Inferior parietal cortex (tissue), 1 donor: ENCODE results near the gene GTF3C1.
"Not testable (repeated sequence)": the region's sequence is repeated elsewhere in the genome, so short reads cannot be mapped to it uniquely, and the experiment has no call there.

Experiments used
- DNase-seq: peaks from one replicate; pipeline ENCODE4 v3.0.0-alpha.2; 2016; ENCODE audit errors: extremely low spot score

Gene GTF3C1

DNA sequence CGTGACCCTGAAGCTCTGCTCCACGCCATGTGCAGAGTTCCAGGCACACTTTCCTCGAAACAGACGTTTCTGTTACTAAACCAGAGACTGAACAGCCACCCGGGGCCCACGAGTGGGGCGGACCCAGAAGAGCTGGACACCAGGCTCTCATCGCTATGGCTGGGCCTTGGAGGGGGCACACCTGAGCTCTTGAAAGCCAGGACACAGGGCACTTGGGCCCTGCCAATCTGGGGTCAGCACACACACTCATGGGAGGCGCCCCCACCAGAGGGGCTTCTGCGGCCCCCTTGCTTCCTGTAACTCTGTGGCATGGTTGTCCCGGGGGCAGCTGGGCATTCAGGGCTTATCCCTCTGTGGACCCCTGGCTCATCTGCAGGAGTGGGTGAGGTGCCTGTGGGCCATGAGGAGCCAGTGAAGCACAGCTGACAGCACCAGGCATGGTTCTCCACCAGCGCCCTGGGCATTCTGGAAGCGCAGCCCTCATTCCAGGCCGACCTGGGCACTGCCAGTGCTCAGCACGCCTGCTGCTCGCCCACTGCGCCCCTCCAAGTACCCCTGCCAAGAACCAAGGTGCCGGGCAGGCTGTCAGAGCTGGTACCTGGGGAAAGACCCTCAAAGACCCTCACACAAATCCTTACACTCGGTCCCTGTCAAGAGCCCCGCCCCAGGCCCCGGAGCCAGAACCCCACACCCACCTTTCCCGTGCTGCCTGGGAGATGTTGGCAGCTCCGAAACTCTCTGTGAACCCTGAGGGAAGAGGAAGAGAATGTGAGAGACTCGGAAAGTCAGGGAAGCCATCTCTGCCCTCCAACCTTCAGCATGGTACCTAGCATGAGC, 86.6 kb downstream of the GTF3C1 start:
- no peak for DNase-seq

DNA sequence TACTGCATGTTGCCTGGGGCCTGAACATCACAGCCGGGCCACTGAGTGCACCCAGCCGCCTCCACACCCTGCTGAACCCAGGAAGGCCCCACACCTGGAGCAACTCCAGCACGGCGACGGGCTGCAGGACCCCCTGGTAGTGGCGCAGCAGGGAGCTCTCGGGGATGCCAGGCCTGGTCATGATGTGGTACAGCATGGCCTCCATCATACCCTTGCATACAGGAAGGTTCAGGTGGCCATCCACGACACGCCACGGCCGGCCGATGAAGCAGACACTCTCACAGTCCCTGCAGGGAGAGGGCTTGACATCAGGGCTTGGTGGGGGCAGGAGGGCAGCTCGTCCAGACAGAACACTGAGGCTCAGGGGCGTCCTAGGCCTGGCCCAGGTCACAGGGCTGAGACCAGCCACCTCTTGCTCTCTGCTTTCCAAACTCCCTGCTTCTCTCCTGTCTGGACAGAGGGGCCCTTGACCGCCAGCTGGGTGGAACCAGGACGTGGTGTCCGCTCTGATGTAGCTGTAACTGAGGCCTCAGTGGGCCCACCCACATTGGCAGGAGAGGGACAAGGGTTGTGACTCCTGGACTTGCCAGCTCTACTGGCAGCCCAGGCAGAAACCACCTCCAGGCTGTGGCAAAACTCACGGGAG, 87.4 kb downstream of the GTF3C1 start:
- DNase-seq = no peak

GRCh38 chr16:27461483-27462171, 88.1 kb downstream of the GTF3C1 start:
- no peak for DNase-seq

DNA sequence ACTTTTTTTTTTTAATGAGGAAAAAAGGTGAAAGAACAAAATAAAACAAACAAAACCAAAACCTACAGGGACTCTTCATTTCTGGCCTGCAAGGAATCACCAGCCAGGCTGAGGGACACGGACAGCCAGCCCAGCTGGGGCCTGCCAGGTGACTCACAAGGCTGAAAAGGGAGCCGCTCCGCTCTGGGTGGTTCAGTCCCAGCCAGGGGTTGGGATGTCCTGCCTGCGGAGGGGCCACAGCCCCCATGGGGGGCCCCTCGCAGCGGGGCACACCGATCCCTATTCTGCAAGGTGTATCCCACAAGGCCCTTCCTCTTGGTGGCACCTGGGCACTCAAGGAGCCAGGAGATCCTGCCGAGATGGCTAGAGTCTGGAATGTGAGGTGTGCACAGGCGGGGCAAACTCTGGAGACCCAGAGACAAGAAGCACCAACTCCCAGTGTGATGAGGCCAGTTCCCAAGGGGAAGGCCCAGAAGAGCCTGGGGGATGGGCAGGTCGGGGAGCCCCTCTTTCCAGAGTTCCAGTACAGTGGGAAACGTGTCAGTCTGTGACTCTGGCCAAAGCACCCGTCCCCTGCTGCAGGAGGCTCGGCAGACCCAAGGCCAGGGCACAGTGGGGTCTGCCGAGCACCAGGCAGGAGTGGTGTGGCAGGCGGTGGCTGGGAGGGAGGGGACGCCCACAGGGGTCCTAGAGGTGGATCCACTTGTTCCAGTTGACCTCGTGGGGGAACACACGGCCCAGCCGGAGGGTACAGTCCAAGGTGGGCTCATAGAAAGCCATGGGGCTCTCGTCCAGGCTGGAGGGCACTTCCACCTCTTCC, 88.8 kb downstream of the GTF3C1 start:
- DNase-seq = no peak

- DNase-seq = no peak
These were observed 89.5 kb downstream of the GTF3C1 start for GRCh38 chr16:27460213-27460612.

DNA sequence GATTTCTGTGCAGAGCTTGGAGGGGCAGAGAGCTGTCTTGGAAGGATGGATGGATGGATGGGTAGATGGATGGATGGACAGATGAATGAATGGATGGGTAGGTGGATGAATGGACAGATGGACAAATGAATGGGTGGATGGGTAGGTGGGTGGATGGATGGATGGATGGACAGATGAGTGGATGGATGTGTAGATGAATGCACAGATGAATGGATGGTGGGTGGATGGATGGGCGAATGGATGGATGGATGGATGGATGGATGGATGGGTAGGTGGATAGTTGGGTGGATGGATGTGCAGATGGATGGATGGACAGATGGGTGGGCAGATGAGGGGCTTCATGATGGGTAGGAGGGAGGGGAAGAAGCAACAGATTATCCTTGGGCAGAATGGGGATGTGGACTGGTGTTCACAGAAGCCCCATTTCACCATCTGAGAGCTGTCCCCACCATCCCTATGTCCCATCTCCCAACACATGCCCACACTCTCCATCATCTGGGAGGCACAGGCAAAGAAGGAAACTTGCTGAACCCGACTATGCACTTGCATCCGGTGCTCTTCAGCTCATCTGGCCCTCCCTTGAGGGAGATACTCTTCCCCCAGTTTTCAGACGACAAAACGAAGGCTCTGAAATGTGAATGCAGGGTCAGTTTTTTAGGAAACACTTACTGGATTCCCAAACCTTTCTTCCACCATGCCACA, 90.6 kb downstream of the GTF3C1 start:
- DNase-seq = no peak

GRCh38 chr16:27458258-27458657, 91.5 kb downstream of the GTF3C1 start:
- no peak for DNase-seq

GRCh38 chr16:27457605-27457900, 92.2 kb downstream of the GTF3C1 start:
- DNase-seq = not testable (repeated sequence)

- DNase-seq = no peak
These were observed 94.0 kb downstream of the GTF3C1 start for GRCh38 chr16:27455700-27456099.

GRCh38 chr16:27453494-27453825, 96.3 kb downstream of the GTF3C1 start:
- no peak for DNase-seq

DNA sequence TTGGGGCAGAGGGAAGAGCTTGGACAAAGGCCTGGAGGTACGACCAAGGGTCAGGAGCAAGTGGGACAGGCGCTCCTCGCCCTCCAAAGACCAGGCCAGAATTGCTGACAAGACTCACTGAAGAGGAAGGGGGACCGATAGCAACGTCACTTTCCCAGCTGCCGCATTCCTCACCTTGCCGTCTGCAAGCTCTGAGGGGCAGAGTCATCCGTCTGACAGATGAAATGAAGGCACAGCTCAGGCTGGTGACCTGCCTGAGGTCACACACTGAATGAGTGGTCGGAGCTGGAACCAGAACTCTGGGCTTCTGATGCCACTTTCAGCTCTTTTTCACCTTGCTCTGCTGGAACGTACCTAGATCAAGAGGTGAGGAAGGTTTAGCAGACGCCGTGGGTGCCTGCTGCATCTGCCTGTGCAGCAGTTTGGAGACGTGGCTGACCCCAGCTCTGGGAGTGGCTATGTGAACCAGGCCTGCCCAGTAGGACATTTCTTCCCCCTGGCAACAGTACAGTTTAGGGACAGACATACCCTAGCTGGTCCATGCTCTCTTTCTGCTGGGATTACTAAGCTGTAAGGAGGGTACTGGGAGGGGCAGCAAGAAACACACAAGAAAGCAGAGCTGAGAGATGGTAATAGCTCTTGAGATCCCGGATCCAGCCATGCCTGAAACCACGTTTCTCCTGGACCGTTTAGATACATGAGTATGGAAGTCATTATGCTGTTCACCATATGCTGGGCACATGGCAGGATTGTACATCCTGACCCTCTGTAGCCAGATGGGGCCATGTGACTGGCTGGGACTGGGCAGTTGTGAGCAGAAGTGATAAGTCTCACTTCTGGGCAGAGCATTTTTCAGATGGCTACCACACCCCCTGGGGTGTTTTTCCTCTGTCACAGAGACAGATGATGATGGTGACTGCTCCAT, 96.9 kb downstream of the GTF3C1 start:
- no peak for DNase-seq

- DNase-seq = no peak
These were observed 99.5 kb downstream of the GTF3C1 start for GRCh38 chr16:27450196-27450549.

GRCh38 chr16:27449434-27450195, 100.1 kb downstream of the GTF3C1 start:
- no peak for DNase-seq

DNA sequence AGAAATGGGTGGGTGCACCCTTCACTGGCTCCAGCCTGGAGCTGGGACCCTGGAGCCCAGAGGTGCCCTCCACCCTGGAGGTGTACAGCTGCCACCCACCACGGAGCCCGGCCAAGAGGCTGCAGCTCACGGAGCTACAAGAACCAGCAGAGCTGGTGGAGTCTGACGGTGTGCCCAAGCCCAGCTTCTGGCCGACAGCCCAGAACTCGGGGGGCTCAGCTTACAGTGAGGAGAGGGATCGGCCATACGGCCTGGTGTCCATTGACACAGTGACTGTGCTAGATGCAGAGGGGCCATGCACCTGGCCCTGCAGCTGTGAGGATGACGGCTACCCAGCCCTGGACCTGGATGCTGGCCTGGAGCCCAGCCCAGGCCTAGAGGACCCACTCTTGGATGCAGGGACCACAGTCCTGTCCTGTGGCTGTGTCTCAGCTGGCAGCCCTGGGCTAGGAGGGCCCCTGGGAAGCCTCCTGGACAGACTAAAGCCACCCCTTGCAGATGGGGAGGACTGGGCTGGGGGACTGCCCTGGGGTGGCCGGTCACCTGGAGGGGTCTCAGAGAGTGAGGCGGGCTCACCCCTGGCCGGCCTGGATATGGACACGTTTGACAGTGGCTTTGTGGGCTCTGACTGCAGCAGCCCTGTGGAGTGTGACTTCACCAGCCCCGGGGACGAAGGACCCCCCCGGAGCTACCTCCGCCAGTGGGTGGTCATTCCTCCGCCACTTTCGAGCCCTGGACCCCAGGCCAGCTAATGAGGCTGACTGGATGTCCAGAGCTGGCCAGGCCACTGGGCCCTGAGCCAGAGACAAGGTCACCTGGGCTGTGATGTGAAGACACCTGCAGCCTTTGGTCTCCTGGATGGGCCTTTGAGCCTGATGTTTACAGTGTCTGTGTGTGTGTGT, 100.9 kb downstream of the GTF3C1 start:
- DNase-seq = no peak

GRCh38 chr16:27447301-27447700, 102.4 kb downstream of the GTF3C1 start:
- no peak for DNase-seq

- no peak for DNase-seq
These were observed 103.0 kb downstream of the GTF3C1 start for GRCh38 chr16:27446721-27447120.

DNA sequence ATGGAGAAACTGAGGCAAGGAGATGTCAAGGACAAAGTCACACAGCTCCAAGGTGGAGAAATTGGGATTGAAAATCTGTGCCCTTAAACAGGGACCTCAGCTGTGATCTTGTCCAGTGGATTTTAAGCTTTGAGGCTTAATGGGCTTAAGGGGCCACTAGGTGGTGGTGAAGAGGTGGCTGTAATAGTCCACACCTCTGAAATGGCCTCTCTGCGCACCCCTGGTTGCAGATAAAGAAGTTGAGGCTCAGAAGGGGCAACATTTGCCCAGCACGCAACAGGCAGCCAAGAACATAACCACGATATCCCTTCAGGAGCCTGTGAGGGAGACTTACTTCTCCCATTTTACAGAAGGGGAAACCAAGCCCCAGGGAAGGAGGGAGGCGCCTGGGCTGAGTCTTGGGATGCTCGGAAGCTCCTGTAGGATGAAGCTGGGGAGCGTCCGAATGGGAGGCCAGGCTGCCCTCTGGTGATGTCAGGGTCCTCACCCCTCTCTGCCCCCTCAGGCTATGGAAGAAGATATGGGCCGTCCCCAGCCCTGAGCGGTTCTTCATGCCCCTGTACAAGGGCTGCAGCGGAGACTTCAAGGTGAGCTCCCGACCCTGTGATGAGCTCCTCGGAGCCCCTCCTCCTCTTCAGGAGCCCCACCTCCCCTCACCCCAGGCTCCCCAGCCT, 104.1 kb downstream of the GTF3C1 start:
- DNase-seq = no peak

DNA sequence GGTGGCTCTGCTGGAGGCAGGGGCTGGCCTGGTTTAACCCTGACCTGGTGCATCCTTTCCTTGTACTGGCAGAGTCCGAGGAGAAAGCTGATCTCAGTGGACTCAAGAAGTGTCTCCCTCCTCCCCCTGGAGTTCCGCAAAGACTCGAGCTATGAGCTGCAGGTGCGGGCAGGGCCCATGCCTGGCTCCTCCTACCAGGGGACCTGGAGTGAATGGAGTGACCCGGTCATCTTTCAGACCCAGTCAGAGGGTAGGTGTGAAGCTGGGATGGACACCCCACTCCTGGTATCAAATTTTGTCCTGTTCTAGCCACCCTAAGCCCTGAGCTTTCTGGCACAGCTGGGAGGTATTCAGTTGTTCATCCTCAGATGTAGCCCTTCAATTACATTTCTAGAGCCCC, 105.2 kb downstream of the GTF3C1 start:
- no peak for DNase-seq
